ENCODE measurements around the gene SERPINB5. TPM values are rescaled to one million over a fixed set of nuclear protein-coding genes. Genes with fewer than 3 reads are reported as not detected.

The SERPINB5 gene
- polyA plus RNA-seq, 1 donor, result 0.13 TPM

GRCh38 chr18:63528863-63529492, 52.2 kb downstream of the SERPINB5 start:
- DNase-seq, result no peak

GRCh38 chr18:63532471-63532870, 55.7 kb downstream of the SERPINB5 start:
- DNase-seq, result no peak

GRCh38 chr18:63534615-63535014, 57.9 kb downstream of the SERPINB5 start:
- DNase-seq, result no peak

GRCh38 chr18:63539904-63540510, 63.2 kb downstream of the SERPINB5 start:
- no peak for DNase-seq

- DNase-seq, result no peak
Measured at GRCh38 chr18:63542069-63542468, 65.3 kb downstream of the SERPINB5 start, which contains the start of gene SERPINB12. Gene SERPINB12, plus strand, starts transcription at chr18:63542369. Its CDS starts 13,791 bp downstream, at chr18:63556160.

- DNase-seq, result no peak
Measured at GRCh38 chr18:63544017-63544416, 67.3 kb downstream of the SERPINB5 start.

GRCh38 chr18:63545000-63545399, 68.2 kb downstream of the SERPINB5 start:
- no peak for DNase-seq

GRCh38 chr18:63550068-63550467, 73.3 kb downstream of the SERPINB5 start:
- no peak for DNase-seq

- no peak for DNase-seq
Measured at GRCh38 chr18:63551769-63552168, 75.0 kb downstream of the SERPINB5 start.

- no peak for DNase-seq
Measured at GRCh38 chr18:63552581-63552980, 75.8 kb downstream of the SERPINB5 start.

- no peak for DNase-seq
Measured at GRCh38 chr18:63553081-63553480, 76.3 kb downstream of the SERPINB5 start.

Other genes with a start within 250 kb of the SERPINB5 start
- 25.2 TPM for gene BCL2, start 157.2 kb upstream of the SERPINB5 start, polyA plus RNA-seq (ENCODE audit: insufficient read length)
- gene KDSR, start 109.8 kb upstream of the SERPINB5 start, polyA plus RNA-seq (ENCODE audit: insufficient read length), result 51.6 TPM
- gene VPS4B, start 54.5 kb upstream of the SERPINB5 start, polyA plus RNA-seq (ENCODE audit: insufficient read length), result 62.1 TPM
- not detected for gene SERPINB12, start 65.4 kb downstream of the SERPINB5 start, polyA plus RNA-seq (ENCODE audit: insufficient read length)
- not detected for gene SERPINB13, start 110.4 kb downstream of the SERPINB5 start, polyA plus RNA-seq (ENCODE audit: insufficient read length)
- gene SERPINB4, start 167.3 kb downstream of the SERPINB5 start, polyA plus RNA-seq (ENCODE audit: insufficient read length), result not detected
- 0.12 TPM for gene SERPINB3, start 184.9 kb downstream of the SERPINB5 start, polyA plus RNA-seq (ENCODE audit: insufficient read length)
- not detected for gene SERPINB11, start 226.0 kb downstream of the SERPINB5 start, polyA plus RNA-seq (ENCODE audit: insufficient read length)